Measurements from ENCODE around the gene CDC42.

DNA sequence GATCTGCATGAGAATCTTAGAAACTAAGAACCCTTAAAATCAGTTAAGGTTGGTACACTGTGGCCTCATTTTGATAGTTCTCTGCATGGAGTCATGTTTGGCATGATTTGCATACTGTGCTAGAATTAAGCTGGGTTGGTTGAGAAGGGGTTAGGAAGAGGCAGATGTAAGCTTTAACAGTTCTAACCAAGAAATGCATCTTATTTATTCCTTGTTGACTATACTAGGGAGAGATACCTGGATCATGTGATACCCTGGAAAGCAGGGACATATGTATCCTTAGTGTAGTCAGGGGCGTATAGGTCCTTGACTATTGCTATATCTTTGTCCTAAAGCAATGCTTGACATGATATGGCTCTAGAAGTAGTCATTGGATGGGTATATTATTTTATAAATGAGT, 41.0 kb downstream of the CDC42 start:
- TF ChIP-seq, protein P1, sequence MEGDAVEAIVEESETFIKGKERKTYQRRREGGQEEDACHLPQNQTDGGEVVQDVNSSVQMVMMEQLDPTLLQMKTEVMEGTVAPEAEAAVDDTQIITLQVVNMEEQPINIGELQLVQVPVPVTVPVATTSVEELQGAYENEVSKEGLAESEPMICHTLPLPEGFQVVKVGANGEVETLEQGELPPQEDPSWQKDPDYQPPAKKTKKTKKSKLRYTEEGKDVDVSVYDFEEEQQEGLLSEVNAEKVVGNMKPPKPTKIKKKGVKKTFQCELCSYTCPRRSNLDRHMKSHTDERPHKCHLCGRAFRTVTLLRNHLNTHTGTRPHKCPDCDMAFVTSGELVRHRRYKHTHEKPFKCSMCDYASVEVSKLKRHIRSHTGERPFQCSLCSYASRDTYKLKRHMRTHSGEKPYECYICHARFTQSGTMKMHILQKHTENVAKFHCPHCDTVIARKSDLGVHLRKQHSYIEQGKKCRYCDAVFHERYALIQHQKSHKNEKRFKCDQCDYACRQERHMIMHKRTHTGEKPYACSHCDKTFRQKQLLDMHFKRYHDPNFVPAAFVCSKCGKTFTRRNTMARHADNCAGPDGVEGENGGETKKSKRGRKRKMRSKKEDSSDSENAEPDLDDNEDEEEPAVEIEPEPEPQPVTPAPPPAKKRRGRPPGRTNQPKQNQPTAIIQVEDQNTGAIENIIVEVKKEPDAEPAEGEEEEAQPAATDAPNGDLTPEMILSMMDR (IDR thresholded peaks at IDR 0.05; ENCODE audit: poor library complexity, severe bottlenecking): no peak
- TF ChIP-seq EP300 (conservative IDR thresholded peaks at IDR 0.05; ENCODE audit: poor library complexity, severe bottlenecking) (no peak), POLR2AphosphoS5 (IDR thresholded peaks at IDR 0.05) (no peak), TAF1 (IDR thresholded peaks at IDR 0.05; ENCODE audit: low read depth) (no peak), SMC3 (conservative IDR thresholded peaks at IDR 0.05; ENCODE audit: poor library complexity) (no peak), EZH2 (IDR thresholded peaks at IDR 0.05; ENCODE audit: borderline replicate concordance, insufficient read depth, low read length, poor library complexity, severe bottlenecking) (no peak), RAD21 (conservative IDR thresholded peaks at IDR 0.05) (no peak), MXI1 (conservative IDR thresholded peaks at IDR 0.05; ENCODE audit: poor library complexity, severe bottlenecking) (no peak)
- TF ChIP-seq, protein P2, sequence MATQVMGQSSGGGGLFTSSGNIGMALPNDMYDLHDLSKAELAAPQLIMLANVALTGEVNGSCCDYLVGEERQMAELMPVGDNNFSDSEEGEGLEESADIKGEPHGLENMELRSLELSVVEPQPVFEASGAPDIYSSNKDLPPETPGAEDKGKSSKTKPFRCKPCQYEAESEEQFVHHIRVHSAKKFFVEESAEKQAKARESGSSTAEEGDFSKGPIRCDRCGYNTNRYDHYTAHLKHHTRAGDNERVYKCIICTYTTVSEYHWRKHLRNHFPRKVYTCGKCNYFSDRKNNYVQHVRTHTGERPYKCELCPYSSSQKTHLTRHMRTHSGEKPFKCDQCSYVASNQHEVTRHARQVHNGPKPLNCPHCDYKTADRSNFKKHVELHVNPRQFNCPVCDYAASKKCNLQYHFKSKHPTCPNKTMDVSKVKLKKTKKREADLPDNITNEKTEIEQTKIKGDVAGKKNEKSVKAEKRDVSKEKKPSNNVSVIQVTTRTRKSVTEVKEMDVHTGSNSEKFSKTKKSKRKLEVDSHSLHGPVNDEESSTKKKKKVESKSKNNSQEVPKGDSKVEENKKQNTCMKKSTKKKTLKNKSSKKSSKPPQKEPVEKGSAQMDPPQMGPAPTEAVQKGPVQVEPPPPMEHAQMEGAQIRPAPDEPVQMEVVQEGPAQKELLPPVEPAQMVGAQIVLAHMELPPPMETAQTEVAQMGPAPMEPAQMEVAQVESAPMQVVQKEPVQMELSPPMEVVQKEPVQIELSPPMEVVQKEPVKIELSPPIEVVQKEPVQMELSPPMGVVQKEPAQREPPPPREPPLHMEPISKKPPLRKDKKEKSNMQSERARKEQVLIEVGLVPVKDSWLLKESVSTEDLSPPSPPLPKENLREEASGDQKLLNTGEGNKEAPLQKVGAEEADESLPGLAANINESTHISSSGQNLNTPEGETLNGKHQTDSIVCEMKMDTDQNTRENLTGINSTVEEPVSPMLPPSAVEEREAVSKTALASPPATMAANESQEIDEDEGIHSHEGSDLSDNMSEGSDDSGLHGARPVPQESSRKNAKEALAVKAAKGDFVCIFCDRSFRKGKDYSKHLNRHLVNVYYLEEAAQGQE (IDR thresholded peaks at IDR 0.05; ENCODE audit: borderline replicate concordance): no peak

All from neural cell (in vitro differentiated cells).